ENCODE measurements around the gene SORCS2.

SORCS2 gene

DNA sequence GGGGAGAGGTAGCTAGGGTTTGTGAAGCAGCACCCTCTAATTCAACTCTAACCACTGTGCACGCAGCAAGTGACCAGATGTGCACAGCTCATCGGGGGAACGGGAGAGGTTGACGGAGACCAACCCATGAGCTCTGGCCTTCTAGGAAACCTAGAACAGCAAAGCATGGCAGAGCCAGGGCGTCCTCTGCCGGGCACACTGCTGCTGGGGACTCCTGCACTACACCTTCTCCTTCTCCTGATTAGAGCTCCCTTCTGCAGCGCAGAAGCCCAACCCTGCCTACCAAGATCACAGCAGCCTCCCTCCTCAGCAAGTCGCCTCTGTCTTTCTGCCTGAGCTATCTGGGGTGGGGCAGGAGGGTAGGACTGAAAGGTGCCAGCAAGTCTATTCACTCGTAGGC lies 494.7 kb downstream of the SORCS2 start:
- DNase-seq: no peak

DNA sequence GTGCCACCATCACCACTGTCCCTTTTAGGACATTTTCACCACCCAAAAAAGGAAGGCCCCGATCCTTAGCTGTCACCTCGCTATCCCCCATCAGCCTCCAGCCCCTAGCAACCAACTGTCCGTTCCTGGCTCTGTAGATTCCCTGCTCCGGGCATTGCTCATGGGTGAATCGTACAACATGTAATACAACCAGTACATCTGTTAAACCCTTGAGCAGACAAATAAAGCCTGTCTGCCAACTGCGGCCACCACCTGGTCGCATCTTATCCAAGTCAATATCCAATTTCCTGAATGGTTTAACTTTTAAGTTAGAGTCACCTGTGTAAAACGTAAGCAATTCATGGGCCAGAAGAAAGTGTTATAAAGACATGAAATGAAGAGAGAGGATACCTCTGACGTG lies 495.5 kb downstream of the SORCS2 start:
- no peak for DNase-seq

DNA sequence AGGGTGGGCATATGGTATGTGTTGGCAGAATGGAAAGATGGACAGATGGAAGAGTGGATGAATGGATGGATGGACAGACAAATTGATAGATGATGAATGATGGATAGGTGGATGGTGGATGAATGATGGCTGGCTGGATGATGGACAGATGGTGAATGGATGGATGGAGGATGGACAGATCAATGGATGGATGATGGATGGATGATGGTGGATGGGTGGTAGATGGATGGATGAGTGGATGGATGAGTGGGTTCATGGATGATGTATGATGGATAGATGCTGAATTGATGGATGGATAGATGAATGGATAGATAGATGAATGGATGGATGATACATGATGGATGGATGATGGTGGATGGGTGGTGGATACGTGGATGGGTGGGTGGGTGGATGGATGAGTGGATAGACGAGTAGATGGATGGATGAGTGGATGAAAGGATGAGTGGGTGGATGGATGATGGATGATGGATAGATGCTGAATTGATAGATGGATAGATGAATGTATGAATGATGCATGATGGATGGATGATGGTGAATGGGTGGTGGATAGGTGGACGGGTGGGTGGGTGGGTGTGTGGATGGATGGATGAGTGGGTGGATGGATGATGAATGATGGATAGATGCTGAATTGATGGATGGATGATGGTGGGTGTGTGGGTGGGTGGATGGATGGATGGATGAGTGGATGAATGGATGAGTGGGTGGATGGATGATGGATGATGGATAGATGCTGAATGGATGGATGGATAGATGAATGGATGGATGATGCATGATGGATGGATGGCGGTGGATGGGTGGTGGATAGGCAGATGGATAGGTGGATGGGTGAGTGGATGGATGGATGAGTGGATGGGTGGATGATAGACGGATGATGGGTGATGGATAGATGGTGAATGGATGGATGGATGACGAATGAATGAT lies 497.7 kb downstream of the SORCS2 start:
- no peak for DNase-seq

DNA sequence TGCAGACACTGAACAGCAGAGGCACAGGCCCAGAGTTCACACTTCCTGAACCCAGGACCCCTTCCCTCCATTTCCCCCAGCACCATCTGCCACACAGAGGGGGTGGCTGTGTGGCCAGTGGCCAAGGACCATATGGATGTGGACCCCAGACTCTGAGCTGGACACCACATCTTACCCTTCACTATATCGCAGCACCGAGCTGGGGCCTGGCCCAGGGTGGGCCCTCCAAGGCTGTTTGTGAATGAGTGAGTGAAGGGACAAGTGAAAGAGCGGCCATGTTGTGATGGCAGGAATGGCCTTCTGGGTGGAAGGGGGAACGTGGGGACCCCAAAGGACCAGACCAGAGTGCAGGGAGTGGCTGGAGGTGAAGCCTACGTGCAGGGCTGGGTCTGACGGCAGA lies 498.7 kb downstream of the SORCS2 start:
- DNase-seq: no peak

DNA sequence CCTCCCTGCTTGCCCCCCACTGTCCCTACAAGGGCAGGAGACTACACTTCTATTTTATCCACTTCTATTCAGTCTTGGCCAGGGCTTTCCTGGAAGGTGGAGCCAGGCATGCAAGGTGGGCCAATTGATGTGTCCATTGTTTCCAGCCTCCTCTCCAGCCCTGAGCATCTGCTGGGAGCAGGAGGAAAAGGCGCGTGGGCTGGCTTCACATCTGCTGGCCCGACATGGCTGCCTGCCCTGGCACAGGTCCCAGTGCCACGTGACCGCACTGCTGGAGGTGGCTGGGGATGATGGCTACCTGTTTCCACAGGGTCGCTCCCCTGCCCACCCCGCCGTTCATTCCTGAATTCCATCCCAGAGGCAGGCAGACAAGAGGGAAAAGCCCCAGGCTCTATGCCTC lies 499.6 kb downstream of the SORCS2 start:
- DNase-seq: no peak

DNA sequence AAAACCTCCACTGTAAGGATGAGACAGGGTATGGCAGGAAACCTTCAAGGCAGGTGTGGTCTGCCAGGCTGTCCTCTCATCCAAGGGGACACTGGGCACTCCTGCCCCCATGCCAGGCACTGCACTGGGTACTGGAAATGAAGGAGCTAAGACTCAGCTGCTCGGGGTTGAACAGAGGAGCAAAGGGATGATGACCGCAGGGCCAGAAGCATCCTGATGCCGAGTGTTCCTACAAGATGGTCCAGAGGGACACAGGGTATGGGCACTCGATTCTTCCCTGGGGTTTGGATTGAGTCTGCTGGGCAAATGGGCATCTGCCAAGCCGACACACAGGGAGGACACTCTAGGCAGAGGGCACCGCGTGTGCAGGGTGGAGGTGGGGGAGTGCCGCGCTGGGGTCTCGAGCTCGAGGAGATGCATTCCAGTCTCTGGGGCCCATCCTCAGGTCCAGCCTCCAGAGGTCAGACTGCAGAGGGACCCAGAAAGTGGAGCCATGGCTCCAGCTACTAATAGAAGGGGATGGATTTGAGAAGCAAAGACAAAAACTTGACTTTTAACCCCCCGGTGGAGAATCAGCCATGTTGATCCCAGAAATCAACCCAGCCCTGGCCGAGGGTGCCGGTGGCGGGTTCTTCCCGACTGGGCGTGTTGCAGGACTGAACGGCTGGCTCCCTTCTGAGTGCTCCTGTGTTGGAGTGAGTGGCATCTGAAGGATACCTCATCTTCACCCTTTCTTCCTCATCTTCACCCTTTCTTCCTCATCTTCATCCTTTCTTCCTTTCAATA lies 500.3 kb downstream of the SORCS2 start:
- DNase-seq: no peak

DNA sequence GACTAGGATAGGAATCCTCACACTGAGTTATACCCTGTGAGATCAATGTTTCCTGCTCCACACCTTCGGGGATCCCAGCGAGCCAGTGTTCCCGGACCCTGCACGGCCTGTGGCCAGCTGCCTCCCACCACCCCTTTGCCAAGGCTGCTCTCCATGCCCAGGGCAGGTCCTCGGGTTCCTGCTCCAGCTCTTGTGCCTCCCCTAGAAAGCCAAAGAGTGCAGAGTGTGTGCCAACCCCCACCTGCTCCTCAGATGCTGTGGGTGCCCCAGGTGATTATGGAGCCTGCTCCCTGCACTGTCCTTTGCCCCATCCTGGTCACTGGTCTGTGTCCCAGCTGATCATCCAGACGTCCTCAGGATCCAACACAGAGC lies 500.9 kb downstream of the SORCS2 start:
- DNase-seq: no peak

DNA sequence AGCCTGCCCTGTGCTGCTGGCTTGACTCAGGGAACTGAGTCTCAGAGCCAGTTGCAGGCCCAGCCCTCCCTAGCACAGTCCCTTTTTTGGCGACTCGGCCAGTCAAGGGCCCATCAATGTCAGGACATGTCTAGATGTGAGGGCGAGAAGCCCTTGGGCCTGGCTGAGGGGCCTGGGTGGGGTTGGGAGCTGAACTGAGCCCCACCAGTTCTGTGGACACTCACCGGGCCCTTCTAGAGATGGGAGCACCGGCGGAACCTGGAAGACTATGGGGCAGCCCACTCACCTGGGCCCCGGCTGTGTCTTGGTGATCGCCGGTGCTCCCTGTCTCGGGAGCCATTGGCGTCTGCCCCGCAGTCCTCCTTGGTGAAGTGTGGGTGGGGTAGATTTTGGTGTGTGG lies 501.4 kb downstream of the SORCS2 start:
- no peak for DNase-seq

DNA sequence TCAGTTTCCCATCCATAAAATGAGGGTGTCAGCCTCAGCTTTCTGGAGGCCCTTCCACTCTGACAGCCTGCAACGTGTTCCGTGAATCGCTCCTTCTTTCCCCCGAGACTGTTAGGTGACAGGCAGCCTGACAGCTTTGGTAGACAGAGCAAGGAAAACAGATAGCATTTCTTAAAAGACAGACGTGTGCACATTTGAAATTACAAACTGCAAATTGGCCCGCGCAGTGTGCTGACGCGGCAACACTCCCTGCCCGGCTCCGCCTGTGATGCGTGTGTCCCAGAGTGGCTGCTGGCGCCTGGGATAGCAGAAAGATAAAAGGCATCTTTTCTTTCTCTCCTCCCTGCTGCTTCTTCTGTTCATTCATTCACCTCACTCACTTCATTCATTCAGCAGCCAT lies 502.0 kb downstream of the SORCS2 start:
- no peak for DNase-seq

DNA sequence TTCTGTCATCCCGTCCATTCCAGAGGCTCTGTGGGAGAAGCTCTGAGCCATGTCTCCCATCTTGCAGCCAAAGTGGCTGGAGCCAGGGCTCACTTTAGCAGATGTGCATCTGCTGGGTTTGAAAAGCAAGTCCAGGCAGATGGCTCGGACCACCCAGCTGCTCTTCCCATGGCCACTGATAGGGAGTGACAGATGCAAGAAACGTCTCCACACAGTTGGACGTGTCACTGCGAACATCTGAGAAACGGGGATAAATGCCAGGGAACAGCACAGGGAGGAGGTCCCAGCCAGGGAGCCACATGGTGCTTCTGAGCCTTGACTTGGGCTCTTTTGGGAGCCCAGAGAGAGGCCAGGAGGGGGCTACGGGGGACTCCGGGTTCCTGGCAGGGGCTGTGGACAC lies 505.0 kb downstream of the SORCS2 start:
- DNase-seq: no peak

DNA sequence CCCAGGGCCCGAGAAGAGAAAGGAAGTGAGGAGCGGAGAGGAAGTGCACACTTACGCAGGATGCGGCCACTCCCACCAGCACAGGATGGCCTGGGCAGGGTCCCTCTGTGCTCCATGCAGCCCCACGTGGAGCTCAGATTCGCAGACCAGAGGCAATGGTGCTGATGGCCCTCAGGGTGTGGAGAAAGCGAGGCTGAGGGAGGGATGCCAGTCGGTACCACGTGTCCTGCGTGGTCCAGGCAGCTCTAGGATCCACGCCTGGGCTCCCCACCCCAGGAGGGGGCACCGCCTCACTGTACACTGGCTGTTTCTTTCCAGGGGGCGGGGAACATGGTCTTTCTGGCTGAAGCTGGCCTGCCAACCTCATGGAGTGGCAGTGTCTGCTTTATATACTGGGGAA lies 505.5 kb downstream of the SORCS2 start:
- DNase-seq: no peak

DNA sequence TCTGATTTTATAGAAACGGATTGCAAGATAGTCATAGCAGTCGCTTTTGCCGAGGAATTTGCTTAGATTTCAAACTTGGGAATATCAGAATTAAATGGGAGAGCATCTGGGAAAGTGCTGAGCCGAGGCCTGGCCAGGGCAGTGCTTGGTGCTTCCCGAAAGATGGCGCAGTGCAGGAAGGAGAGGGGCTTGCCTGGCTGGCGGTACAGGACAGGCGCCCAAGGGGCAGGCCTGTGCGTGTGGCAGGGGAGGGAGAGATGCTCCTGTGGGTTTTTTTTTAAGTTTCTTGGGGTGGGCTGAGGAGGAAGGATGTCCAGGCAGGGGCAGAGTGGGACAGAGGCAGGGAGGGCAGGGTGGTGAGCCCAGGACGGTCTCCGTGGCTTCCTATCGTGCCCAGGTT lies 506.2 kb downstream of the SORCS2 start:
- no peak for DNase-seq

DNA sequence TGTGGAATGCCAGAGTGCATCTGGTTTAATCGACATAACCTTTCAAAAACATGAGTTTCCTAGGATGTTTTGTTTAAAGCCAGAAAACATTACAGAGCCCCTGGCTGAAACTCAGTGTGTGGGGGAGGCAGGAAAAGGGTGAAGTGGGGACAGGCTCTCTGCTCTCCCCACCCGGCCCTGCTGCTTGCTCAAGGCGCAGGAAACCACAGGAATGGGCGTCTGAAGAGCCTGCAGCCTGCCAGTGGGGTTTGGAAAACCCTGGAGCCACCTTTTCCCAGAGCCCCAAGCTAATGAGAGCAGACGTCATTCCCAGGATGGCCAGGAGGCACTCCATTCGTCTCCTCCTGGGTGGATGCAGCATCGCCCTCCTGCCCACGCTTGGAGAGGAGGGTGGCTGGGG lies 506.7 kb downstream of the SORCS2 start:
- DNase-seq: no peak

DNA sequence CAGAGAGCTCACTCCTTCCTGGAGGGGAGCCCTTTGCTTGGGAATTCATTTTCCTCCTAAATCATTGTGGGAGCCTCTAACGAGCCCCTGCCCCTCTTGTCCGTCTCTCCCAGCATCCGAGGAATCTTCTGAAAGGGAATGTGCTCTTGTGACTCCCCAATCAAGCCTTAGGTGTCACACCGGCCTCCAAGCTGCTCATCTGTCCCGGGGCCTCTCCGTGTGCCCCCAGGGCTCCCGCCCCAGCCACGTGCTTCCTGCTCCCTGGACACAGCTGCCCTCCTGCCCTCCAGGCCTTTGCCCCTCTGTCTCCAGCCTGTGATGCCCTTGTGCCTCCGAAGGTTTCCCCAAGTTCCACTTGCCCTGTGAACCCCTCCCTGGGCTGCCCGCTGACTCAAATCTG lies 507.5 kb downstream of the SORCS2 start:
- no peak for DNase-seq

DNA sequence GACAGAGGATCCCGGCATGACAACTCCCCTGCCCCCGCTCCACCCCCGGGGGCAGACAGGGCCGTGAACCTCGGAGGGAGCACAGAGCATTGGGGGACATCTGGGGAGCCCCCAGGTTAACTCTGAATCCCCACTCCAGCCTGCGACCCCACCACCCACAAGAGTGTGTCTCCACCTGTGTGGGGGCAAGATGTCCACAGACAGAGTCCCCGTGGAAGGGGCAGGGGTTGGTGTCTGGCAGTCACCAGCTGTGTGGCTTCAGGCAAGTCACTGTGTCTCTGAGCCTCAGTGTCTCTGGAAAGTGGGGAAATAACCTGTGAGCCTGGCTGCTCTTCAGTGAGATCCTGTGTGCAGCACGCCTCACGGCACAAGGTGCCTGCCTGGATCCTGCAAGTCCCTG lies 508.3 kb downstream of the SORCS2 start:
- no peak for DNase-seq

DNA sequence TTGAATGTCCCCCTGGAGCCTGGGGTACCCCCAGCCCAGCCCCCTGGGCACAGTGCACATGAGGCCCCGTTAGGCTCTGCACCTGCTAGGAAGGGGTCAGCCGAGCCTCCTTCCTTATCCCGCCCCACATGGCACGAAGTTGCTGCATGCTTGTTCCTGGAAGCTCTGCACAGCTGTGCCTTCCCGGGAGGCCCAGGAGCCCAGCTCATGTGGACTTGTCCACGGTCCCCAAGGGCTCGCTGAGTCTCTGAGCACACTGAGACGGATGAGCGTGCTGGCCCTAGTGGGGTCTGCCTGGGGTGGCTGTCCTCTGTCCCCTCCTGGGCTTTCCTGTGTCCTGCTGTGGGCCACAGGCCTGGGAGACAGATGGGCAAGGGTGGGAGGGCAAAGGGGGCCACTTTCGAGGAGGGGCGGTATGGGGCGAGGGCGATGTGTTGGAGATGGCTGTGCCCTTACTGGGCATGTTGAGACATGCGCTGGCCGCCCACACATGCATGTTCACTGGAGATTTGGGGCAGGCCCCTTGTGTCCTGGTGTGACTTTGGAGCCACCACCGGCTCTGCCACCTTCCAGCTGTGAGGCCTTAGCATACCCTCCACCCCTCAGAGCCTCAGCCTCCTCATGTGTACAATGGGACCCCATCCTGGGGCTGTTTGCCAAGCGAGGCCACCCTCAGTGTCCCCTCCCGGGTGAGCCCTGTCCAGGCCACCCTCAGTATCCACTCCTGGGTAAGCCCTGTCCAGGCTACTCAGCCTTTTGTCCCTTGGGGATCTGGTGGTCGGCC lies 509.7 kb downstream of the SORCS2 start:
- no peak for DNase-seq

DNA sequence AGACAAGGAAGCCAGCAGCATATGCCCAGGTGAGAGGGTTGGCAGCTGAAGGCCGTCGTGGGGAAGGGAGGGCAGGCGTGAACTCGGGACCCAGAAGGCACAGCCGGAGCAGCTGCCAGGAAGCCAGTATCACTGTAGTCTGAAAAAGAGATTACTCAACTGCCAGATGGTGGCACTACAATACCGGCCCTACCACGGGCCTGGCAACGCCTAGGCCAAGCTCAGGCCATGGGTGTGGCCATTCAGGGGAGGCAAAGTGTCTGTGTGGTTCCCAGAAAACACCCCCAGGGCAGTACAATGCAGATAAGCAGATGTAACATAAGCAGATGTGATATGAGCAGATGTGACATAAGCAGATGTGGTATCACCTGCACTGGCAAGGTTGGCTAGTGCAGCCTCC lies 511.4 kb downstream of the SORCS2 start:
- DNase-seq: no peak

DNA sequence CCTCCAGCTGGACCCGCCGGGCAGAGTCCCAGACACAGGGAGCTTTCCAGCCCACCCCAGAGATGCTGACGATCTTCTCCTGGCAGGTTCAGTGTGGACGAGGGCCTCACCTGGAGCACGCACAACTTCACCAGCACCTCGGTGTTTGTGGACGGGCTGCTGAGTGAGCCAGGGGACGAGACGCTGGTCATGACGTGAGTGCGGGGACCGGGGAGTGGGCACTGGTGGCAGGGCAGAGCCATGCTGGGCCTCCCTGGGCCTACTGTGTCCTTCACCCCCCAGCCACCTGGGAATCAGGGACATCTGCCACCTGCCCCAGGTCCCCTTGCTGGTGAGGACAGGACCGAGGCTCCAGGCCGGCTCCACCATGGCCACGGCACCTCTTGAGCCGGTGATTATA lies 511.8 kb downstream of the SORCS2 start:
- DNase-seq: no peak

DNA sequence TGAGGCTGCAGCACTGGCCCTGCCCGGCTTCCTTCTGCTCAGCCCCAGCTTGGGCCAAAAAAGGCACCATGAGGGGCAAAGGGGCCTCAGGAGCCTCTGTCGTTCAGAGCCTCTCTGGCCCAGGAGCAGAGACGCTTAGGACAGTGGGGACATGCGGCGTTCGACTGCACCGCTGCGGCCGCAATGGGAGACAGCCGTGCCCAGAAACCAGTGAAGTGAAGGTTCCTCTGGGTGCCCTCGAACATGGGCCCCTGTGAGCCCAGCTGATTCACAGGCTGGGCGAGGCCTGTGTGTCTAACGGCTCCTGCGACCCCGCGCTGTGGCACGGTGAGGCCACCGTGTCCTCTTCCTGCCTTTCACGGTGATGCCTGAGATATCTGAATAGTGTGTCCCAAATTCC lies 512.3 kb downstream of the SORCS2 start:
- DNase-seq: no peak

DNA sequence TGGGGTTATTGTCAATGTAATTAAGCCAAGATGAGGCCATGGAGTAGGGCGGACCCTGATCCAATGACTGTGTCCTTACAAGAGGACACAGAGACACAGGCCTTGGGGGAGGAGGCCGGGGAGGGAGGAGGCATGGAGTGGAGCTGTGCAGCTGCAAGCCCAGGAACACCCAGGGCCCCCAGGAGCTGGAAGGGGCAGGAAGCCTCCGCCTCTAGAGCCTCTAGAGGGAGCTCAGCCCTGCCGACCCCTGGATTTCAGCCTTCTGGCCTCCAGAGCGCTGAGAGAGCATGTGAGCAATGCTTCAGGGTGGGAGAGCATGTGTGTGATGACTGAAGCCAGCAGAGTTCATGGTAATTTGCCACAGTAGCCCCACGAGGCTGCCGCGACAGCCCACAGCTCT lies 512.7 kb downstream of the SORCS2 start:
- DNase-seq: no peak

DNA sequence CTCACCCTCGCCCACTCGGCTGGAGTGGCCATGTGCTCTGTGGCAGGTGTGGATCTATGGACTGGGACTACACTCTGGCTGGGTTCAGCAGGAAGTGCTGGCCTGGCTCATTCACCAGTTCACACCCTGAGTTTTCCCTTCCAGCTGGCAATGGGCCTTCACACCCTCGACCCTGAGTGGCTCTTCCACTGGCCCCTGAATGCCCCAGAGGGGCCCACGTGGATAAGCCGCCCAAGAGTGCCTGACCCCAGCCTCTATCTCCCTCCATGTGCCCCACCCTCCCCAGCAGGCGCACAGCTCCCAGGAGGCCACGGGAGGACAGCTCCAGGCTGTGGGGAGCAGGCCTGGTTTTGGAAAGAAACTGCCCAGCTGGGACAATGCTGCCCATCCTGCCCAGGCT lies 513.3 kb downstream of the SORCS2 start:
- no peak for DNase-seq

DNA sequence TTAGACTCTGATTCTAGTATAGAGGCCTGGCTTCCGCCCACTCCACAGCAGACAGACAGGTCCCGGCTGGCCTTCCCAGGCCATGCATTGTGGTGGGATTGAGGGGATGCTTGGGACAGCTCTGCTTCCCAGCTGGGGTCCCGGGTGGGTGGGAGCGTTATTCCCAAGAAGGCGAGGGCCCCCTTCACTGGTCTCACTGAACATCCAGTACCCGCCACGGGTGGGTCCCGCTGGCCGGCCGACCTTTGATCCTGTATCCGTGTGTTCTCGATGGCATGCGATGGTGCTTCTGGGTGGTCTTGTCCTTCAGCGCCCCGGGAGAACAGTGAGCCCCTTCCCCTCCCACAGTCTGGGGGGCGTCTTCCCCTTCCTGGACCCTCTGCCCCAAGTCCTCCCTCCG lies 515.9 kb downstream of the SORCS2 start:
- DNase-seq: no peak

DNA sequence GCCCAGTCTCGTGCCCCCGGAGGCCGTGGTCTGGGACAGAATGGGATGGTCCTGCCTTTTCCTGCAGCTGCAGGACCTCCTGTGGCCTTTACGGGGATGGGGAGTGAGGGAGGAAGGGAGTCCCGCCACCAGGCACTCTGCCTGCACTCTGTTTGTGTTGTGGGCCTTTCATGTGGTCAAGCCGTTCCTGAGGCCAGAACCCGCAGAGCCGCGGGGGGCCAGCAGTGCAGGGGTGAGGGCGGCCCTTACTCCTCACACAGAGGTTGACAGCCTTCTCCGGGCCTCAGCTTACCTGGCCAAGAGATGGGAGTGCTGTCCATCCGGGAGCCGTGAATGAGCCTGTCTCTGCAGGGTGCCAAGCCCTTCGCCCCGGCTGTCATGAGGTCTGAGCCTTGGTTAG lies 516.6 kb downstream of the SORCS2 start:
- no peak for DNase-seq

DNA sequence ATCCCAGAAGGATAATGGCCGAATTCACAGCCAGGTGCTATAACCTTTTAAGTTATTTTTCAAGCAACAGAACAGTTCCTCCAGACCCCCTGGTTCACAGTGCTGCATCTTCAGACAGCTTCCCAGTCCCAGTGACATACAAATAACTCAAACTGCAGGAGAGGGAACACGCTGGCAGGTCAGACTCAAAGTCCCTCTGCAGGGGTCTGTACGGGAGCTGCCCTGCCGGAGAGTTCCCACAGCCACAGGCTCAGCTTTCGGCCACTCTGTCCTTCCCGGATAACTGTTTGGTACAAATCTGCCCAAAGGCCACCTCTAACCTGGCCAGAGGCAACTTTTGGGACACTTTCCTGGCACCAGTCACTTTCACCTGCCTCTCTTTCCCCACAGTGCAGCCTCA lies 517.1 kb downstream of the SORCS2 start:
- DNase-seq: no peak
